ENCODE measurements around the gene KRT24.

GRCh38 chr17:40718930-40719329 is 15.4 kb upstream of the KRT24 start:
- TF ChIP-seq EZH2 (IDR thresholded peaks at IDR 0.05; ENCODE audit: low read length, missing control alignments) (no peak), CTCF (conservative IDR thresholded peaks at IDR 0.05 in 1 of 2, IDR thresholded peaks at IDR 0.05 in 1 of 2; ENCODE audit: low read depth in 1 of 2, low read length in 2 of 2) (no peak)

Data from fibroblast of lung (primary cell).